ENCODE results near the gene EPG5. TPM values are rescaled to one million over a fixed set of nuclear protein-coding genes. Genes with fewer than 3 reads are reported as not detected.

EPG5 gene
- polyA plus RNA-seq, 1 of the 3 experiments (the other 2 are of a cell fraction): 13.6 TPM

DNA sequence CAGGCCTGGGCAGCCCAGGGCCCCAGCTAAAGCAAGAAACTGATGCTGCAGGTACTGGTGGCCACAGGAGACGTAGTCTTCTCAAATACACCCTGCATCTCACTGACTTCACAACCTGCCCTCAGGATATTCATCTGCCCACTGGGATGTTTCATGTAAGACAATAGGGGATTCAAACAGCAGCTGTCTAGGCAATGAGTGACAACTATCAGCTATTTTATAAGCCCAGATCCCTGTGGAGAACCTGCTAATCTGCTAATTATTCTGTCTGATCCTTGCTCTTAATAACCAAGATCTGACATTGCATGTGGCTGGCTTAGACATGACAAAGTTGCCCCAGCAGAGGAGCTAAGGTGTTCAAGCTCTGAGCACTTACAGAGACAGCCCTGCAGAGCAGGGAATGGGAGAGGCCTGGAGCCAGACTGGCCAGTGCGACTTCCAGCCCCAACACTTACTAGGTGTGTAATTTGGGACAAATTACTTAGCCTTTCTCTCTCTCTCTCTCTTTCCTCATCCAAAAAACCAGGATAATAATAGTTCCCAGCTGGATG is 113.0 kb downstream of the EPG5 start:
- Histone ChIP-seq H3K79me2 (ENCODE audit: insufficient read depth) (no peaks in the 10 kb centered on the region), H3K9me3 (no peaks in the 10 kb centered on the region), H3K36me3 (replicated peaks in 1 of 2; ENCODE audit: control insufficient read depth in 1 of 2, insufficient read depth in 2 of 2, low read length in 1 of 2) (peaks cover 70 to 83% of the 10 kb centered on the region in 2 experiments), H3K4me3 (ENCODE audit: low read depth in 2 of 2, low read length in 1 of 2) (no peak overlapping the region), H3K4me2 (no peak overlapping the region), H3F3A (replicated peaks; ENCODE audit: insufficient read depth) (peaks cover 4% of the 10 kb centered on the region), H3K27me3 (ENCODE audit: insufficient read depth) (no peaks in the 10 kb centered on the region), H3K9me2 (no peaks in the 10 kb centered on the region), H3K4me1 (ENCODE audit: control insufficient read depth in 1 of 2, insufficient read depth in 2 of 2, low read depth in 1 of 2, low read length in 1 of 2) (no peaks in the 10 kb centered on the region), H4K20me1 (ENCODE audit: insufficient read depth) (no peaks in the 10 kb centered on the region), H3K9ac (no peak overlapping the region), H2AFZ (ENCODE audit: low read depth) (no peak overlapping the region), H3K27ac (ENCODE audit: low read depth in 2 of 2, low read length in 1 of 2) (no peak overlapping the region)
- TF ChIP-seq SMC3 (IDR thresholded peaks at IDR 0.05; ENCODE audit: low read depth, low read length) (no peak), RXRA (IDR thresholded peaks at IDR 0.05; ENCODE audit: borderline replicate concordance, low read depth) (no peak), ZBTB33 (IDR thresholded peaks at IDR 0.05; ENCODE audit: borderline replicate concordance, low read depth) (no peak), POLR2AphosphoS5 (IDR thresholded peaks at IDR 0.05; ENCODE audit: low read depth, low read length) (no peak), SIN3A (IDR thresholded peaks at IDR 0.05; ENCODE audit: borderline replicate concordance, low read depth, low read length) (no peak), IRF3 (IDR thresholded peaks at IDR 0.05; ENCODE audit: low read depth, low read length) (no peak), GATA2 (CRISPR knock-in tag; IDR thresholded peaks at IDR 0.05) (no peak), TCF12 (IDR thresholded peaks at IDR 0.05) (no peak), ELF1 (IDR thresholded peaks at IDR 0.05) (no peak), USF2 (IDR thresholded peaks at IDR 0.05; ENCODE audit: borderline replicate concordance, low read depth, low read length) (no peak), TAF1 (IDR thresholded peaks at IDR 0.05; ENCODE audit: borderline replicate concordance, low read depth, low read length) (no peak), JUND (IDR thresholded peaks at IDR 0.05) (no peak), RAD21 (IDR thresholded peaks at IDR 0.05; ENCODE audit: low read length) (no peak), CTCF (IDR thresholded peaks at IDR 0.05) (no peak), YY1 (IDR thresholded peaks at IDR 0.05; ENCODE audit: low read depth) (no peak), FOXM1 (IDR thresholded peaks at IDR 0.05; ENCODE audit: low read depth) (no peak), TEAD4 (IDR thresholded peaks at IDR 0.05; ENCODE audit: borderline replicate concordance, insufficient read depth) (no peak), EP300 (IDR thresholded peaks at IDR 0.05; ENCODE audit: borderline replicate concordance in 1 of 2, low read depth in 1 of 2, low read length in 1 of 2) (no peak), MAX (IDR thresholded peaks at IDR 0.05; ENCODE audit: low read depth) (no peak)
- TF ChIP-seq, protein P1, sequence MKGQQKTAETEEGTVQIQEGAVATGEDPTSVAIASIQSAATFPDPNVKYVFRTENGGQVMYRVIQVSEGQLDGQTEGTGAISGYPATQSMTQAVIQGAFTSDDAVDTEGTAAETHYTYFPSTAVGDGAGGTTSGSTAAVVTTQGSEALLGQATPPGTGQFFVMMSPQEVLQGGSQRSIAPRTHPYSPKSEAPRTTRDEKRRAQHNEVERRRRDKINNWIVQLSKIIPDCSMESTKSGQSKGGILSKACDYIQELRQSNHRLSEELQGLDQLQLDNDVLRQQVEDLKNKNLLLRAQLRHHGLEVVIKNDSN (IDR thresholded peaks at IDR 0.05; ENCODE audit: borderline replicate concordance, low read depth): no peak
- ChIA-PET CTCF (interaction anchor here (0.5 to 2.6 kb wide), 5 partner anchors 16 to 162 kb away, joined by 3 to 6 read pairs (median 3); no protein-coding TSS in a partner anchor), POLR2A (no interaction called here)
- no peak for DNase-seq
- WGBS (ENCODE audit: low lambda C conversion rate): 100% methylated on average over 1 of the region's 2 CpGs

Data from SK-N-SH (cell line).